ENCODE results near the gene ERFL.
"Not testable (repeated sequence)": the region's sequence is repeated elsewhere in the genome, so short reads cannot be mapped to it uniquely, and the experiment has no call there.

ERFL gene

GRCh38 chr19:41926763-41927496 is 1.3 kb downstream of the ERFL start:
- no peak for DNase-seq

DNA sequence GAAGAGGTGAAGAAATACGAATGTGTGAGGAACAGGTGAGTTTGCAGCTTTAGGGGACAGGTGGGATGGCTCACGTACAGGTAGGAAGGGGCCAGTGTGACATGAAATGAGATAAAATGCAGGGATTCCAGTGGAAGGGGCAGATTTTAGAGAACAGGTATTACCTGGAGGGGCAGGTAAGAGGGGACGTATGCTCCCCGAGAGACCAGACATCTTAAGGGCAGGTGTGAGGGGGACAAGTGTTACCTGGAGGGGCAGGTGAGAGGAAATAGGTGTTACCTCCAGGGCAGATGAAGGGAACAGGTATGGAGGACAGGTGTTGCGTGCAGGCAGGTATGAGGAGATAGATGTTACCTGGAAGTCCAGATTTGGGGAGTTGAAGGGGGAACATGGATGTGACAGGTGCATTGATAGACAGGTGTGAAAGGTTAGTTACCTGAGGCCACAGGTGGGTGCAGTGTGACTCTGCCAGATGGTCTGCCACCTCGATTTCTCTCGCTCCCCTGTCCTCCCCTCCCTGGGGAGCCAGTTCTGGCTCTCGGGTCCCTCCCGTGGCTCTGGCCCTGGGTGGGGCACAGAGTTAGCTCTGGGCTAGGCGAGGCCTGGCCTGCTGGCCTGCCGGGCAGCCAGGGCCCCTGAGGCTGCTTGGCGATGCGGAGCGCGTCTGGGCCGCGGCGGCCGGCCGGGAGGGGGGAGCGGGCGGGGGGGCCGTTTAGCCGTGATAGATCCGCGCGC is 2.1 kb downstream of the ERFL start:
- no peak for DNase-seq

GRCh38 chr19:41925208-41926003 is 2.8 kb downstream of the ERFL start:
- no peak for DNase-seq

- DNase-seq = no peak
These were observed 3.8 kb downstream of the ERFL start for GRCh38 chr19:41924151-41925145.

- DNase-seq = no peak
These were observed 5.0 kb downstream of the ERFL start for GRCh38 chr19:41923045-41923788.

DNA sequence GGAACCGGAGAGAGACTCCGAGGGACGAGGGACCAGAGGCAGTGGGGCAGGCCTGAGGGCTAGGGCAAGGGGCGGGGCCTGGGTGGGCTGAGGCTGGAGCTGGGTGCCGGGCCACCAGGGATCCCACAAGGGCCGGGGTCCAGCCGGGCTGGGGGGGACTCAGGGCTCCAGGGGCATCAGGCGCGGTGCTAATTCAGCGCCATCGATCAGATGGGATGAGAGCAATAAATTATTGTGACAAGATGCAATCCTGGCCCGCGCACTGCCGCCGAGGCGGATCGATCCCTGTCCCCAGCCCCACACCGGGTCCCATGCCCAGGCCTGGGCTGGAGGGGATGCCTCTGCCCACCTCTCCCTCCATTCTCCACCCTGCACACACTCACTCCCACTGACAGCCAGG is 5.7 kb downstream of the ERFL start:
- DNase-seq = no peak

GRCh38 chr19:41921577-41922576 is 6.4 kb downstream of the ERFL start:
- no peak for DNase-seq

GRCh38 chr19:41920882-41921576 is 7.2 kb downstream of the ERFL start:
- no peak for DNase-seq

- no peak for DNase-seq
These were observed 8.1 kb downstream of the ERFL start for GRCh38 chr19:41919948-41920712.

DNA sequence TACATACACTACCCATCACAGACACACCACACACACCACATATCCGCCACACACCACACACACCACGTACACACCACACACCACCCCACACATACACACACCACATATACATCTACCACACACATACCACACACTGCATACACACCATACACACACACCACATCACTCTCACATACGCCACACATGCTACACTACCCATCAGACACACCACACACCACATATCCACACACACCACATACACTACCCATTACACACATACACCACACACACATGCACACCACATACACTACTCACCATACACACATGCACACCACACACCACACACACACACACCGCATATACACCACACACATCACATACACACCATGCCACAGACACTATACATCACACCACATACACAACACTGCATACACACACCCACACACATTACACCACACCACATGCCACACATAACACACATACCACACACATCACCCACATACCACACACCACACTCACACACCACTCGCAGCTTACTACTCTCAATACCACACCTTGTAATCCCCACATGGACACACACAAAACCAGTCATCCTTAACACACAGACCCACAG is 9.5 kb downstream of the ERFL start:
- no peak for DNase-seq

GRCh38 chr19:41918095-41918494 is 10.2 kb downstream of the ERFL start:
- DNase-seq = no peak

DNA sequence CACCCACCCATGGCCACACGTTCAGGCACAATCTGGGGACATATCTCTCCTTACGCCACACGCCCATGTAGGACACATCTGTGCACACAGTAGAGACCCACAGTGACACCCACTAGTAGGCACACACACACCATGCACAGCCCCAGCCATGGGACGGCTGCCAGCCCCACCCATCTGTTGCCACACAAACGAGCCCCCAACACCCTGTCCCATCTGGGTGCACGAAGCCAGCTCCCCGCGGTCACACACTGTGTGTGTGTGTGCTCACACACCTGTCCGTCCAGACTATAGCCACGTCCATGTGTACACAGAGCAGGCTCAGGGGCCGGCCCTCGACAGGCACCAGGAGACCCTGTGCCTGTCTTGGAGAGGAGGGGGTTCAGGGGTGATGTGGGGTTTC is 10.6 kb downstream of the ERFL start:
- DNase-seq = no peak

DNA sequence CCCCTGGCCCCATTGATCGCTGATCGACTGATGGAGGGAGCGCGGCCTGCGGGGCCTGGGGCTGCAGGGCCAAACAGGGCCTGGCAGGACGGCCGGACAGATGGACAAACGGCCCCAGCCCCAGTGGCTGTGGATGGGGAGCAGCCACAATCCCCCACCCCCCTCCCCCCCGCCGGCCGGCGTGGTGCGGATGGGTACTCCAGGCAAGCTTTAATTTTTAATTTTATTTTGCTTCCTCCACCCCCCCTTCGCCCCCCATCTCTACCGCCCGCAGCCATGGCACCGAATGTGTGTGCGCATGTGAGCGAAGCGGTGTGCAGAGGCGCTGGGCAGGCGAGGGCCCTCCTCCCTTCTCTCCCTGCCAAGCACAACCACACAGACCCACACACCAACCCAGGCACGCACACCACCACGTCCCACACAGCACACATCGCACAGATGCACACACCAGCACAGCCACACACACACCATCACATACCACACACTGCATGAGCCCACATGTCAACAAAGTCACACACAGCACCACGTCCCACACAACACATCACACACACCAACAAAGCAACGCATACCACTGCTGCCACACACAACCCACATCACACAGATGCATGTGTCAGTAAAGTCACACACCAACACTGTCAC is 12.4 kb downstream of the ERFL start:
- DNase-seq = no peak

GRCh38 chr19:41915021-41915775 is 13.1 kb downstream of the ERFL start:
- no peak for DNase-seq

DNA sequence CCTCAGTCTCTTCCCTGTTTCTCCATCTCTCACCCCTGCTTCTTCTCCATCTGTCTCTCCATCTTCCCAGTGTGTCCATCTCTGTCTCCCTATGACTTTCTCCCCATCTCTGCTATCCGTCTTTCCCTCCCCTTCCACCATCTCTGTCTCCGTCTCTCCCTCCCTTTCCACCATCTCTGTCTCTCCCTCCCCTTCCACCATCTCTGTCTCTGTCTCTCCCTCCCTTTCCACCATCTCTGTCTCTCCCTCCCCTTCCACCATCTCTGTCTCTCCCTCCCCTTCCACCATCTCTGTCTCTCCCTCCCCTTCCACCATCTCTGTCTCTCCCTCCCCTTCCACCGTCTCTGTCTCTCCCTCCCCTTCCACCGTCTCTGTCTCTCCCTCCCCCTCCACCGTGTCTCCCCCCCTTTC is 13.8 kb downstream of the ERFL start:
- DNase-seq = not testable (repeated sequence)

DNA sequence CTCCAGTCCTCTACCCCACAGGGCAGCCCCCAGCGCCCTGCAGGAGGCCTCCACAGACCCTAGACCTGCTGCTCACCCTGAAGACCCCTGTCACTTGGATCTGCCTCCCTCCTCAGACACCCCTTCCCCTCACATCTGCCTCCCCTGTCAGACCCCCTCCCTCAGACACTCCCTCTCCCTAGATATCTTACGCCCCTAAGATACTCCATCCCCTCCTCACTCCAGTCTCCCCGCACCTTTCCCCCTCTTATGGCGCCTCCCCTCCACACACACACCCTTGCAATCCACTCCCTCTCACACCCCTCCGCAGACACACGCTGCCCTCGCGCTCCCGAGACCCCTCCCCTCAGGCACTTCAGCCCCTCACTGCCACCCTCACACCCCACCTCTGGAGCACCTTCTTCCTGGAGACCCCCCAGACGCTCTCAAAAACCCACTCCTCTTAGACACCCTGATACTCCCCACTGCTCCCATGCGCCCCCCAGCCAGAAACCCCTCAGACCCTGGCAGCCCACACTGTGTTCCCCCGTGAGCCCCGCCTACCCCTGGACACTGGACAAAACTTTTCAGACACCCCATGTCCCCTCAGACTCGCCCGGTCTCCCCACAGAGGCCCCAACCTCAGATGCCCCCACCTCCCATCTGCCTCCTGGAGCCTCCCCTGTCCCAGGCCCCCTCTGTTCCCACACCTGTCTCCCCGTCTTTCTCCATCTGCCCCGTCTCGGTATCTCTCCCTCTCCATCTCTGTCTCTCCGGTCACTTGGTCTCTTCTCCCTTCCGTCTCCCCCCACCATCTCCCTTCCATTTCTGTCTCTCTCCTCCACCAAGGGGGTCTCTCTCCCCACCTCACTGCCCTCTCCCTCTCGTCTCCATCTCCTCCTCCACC is 14.5 kb downstream of the ERFL start:
- no peak for DNase-seq

Measured in NCI-H1436 (cell line).